ENCODE data around the gene ADGRG6.

GRCh38 chr6:142325111-142325510, 23.3 kb downstream of the ADGRG6 start:
- TF ChIP-seq POLR2AphosphoS5 (IDR thresholded peaks at IDR 0.05; ENCODE audit: borderline replicate concordance, low read depth, low read length), result no peak
- TF ChIP-seq EZH2 (IDR thresholded peaks at IDR 0.05), result no peak

Data from SK-N-MC (cell line).